ENCODE results near the gene CDKAL1.

- no peak for TF ChIP-seq FOXM1 (IDR thresholded peaks at IDR 0.05; ENCODE audit: borderline replicate concordance)
- TF ChIP-seq BHLHE40 (IDR thresholded peaks at IDR 0.05; ENCODE audit: borderline replicate concordance) = no peak
- TF ChIP-seq PKNOX1 (IDR thresholded peaks at IDR 0.05) = no peak
- TF ChIP-seq FOXK2 (IDR thresholded peaks at IDR 0.05) = no peak
Observed at GRCh38 chr6:20808924-20809323, 274.7 kb downstream of the CDKAL1 start.
